Activated CD4-positive, CD25-positive, alpha-beta regulatory T cell treated with anti-CD3 and anti-CD28 coated beads, Interleukin-2, amount 50 U/mL, for 16 hours (primary cell): ENCODE measurements around the gene C19orf73.
"Not testable (repeated sequence)": the region's sequence is repeated elsewhere in the genome, so short reads cannot be mapped to it uniquely, and the experiment has no call there.

ENCODE experiments used
- DNase-seq: peaks from one replicate; pipeline ENCODE4 v3.0.0-alpha.2; 2020; ENCODE audit warnings: low read depth, low spot score

C19orf73 gene

DNA sequence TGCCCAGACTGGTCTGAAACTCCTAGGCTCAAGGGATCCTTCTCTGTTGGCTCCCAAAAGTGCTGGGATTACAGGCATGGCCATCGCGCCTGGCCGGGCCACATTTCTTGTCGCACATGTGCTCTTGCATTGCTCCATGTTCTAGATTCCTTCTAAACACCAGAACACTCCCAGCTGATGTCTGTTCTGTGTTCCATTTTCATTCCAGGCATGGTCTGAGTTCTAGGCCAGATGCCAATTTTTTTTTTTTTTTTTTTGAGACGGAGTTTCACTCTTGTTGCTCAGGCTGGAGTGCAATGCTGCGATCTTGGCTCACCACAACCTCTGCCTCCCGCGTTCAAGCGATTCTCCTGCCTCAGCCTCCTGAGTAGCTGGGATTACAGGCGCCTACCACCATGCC is 2.9 kb upstream of the C19orf73 start:
- not testable (repeated sequence) for DNase-seq

DNA sequence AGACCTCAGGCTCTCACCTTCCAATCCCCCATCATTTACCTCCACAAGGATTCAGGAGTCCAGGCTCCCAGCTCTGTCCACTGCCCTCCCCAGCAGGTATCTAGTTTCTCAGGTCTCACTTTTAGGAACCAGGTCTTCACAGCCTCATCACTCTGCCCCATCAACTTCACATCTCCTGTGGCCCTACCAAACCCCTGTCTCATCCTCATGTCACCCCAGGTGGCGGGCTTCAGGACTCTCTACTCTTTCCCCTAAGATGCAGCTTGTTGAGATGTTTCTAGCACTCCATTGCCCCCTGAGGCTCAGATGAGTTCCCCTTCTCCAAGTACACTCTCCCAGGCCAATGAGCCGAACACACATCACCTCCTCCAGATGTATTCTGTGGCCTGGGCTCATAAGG is 1.9 kb upstream of the C19orf73 start:
- DNase-seq = no peak

DNA sequence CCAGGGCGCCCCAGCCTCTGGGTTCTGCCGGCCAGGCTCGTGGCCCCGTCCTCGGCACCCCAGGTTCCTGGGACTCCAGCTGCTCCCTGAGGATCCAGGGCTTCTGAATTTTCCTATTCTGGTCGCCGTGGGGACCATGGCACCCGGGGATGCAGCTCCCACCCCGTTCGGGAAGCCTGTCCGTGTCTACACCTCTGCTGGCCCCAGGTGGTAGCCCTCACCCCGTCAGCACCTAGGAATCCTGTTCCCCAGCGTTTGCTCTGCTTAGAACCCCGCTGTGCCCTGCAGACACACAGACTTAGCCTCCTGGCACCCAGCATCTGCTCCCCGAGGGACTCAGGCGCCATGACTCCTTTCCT is 1.4 kb upstream of the C19orf73 start:
- no peak for DNase-seq

DNA sequence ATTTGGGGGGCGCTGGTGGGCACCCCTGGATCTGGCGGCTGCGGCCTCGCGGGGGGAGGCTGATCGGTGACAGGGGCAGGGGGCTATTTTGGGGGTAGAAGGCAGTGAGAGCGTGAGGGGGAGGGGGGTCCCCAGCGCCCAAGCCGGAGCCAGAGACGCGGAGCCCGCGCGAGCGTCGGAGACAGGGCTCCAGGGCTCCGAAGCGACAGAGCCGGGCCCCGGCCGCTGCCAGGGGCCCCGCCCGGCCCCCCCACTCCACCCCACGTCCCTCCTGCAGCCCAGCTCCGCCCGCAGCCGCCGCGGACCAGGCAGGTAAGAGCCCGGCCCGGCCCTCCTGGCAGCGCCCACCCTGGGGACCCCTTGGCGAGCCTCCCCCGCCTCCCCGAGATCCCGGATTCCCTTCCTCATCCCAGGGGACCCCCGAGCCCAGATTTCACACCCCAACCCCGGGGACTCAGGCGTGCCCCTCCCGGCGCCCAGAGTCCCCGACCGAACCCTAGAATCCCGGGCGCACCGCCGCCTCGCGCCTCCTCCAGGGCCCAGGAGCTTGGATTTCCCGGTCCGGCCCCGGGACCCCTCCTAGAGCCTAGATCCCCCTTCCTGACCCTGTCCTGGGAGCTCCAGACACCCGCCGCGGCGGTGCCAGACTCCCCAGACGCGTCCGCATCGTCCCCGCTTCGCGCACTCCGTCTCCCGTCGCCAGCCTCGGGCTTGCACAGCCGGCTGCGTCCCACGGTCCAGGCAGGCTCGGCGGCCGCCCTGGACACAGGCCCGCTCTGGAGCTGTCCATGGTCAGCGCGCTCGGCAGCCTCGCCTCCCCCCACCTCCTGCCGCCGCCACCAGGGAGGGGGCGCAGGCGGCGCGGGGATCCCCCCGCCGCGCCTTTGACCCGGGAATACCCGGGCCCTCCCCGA is 725 bp upstream of the C19orf73 start, which contains the start of gene PPFIA3:
Gene PPFIA3 (plus strand): TSS at position 134 of the 914 bp plus-strand sequence. CDS start 8,330 bp downstream, outside the sequence.
- DNase-seq = no peak

DNA sequence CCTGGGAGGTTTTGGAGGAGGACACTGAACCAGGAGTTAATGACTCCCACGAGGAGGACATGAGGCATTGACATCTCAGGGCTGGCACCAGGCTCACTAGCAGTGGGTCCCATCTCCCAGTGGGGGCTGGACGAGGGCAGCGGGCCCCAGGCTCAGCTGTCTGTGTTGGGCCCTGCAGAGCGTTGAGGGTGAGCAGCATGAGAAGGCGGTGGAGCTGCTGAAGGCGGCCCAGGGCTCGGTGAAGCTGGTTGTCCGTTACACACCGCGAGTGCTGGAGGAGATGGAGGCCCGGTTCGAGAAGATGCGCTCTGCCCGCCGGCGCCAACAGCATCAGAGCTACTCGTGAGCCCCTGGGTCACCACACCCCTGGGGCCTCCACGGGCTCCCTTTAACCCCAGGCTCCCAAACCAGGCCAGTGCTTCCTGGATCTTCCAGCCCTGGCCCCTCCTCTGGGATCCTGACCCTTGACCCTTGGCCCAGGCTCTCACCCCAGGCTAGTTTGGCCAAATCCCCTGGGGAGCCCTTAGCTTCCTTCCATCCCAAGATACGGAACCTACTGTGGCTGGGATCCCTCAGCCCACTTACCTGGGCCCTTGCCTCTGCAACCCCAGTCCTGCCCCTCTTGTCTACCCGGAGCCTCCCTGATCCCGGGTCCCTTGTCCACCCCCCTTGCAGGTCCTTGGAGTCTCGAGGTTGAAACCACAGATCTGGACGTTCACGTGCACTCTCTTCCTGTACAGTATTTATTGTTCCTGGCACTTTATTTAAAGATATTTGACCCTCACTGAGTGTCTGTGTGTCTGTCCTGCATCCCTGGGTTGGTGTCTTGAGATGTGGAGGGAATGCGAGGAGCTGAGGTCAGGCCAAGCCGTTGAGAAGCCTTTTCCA is 1.0 kb downstream of the C19orf73 start:
- DNase-seq = no peak

DNA sequence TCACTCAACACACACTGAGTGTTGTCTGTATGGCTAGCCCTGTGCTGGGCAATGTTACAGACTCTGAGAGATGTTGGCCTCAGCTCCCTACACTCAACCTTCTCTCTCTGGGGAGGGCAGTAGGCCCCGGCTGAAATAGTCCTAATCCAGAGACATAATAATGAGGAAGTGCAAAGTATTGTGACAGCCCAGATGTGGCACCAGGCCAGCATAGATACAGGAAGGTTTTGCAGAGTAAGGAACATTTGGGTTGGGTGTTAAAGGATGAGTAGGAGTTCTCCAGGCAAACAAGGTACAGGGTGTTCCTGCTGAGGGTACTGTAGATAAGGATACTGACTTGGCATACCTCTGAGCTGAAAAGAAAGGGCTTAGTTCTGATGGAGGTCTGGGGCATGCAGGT is 2.4 kb downstream of the C19orf73 start:
- DNase-seq = no peak

DNA sequence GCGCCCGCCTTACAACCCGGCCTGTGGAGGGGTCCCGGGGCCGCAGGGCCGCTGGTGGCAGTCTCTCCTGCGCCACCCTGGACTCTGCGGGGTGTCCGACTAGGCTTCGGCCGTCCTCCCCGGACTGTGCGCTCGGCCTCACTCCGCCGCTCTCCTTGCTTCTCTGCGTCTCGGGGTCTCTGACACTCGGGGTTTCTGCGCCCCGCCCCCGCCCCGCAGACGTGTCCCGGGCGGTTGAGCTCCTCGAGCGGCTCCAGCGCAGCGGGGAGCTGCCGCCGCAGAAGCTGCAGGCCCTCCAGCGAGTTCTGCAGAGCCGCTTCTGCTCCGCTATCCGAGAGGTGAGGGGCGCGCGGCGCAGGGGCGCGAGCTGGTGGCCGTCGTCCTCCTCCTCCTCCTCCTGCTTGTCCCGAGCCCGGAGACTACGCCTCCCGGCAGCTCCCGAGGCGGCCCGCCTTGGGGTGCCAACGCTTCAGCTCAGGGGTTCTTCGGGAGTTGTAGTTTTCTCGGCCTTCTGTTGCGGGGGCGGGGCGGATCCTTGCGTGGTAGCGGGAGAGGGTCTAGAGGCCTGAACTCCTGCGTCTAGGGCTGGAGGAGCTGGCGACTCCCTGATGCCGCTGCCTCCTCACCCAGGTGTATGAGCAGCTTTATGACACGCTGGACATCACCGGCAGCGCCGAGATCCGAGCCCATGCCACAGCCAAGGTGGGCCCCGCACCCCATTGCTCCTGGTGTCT is 4.1 kb downstream of the C19orf73 start:
- DNase-seq = no peak

DNA sequence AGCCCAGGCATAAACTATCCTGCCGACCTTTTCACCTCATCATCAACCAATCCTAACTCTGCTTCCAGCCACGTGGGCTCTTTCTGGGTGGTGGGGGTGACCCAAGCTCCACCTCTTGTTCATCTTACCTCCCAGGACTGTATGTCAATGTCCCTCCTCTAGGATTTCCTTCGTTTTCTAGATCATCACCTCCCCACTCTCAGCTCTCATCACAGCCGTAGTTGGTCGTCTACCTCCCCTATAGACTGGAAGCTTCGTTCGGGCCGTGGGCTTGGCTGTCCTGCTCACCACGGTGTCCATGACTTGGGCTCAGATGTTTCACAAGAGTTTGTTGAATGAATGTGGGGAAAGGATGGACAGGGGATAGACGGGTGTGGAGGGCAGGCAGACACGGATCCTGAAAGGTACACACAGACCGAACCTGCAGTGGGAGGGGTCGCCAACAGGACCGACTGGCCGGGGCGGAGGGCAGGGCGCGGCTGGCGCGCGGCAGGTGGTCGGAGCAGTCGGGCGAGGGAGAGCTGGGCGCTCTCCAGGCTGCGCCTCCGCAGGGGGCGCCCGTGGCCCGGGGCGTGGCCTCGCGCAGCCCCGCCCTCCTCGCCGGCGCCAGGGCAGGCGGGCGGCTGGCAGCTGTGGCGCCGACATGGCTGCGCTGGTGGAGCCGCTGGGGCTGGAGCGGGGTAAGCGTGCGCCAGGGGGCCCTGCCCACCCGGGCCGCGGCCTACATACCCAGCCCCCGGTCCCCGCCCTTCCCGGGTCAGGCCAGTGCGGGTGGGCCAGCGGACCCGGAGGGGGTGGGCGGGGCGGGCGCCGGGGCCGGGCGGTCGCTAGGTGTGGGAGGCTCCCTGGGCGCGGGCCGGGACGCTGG is 4.9 kb downstream of the C19orf73 start, which contains the start of gene LIN7B:
Gene LIN7B (plus strand): TSS at position 609 of the 868 bp plus-strand sequence. CDS start 35 bp downstream, at position 644.
- peak; percentile 46 for DNase-seq

DNA sequence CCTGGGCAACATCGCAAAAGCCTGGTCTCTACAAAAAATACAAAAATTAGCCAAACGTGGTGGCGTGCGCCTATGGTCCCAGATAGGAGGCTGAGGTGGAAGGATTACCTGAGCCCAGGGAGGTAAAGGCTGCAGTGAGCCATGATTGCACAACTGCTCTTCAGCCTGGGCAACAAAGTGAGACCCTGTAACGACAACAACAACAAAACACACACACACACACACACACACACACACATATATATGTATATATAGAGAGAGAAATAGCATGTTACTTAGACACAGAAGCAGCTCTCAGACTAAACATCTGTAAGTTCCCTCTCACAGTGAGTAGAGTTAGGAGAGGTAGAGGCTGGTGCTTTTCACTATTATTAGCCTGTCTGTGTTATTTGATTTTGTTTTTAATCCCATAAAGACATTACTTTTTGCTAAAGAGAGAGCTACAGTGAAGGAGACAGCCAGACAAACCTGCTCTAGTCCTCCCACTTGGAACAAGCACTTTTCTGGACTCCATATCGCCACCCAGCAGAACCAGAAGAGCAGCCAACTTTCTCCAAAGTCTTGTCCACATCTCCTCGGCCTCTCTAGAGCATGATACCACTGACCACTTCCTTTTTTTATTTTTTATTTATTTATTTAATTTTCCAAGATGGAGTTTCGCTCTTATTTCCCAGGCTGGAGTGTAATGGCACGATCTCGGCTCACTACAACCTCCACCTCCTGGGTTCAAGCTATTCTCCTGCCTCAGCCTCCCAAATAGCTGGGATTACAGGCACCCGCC is 7.5 kb downstream of the C19orf73 start:
- no peak for DNase-seq

DNA sequence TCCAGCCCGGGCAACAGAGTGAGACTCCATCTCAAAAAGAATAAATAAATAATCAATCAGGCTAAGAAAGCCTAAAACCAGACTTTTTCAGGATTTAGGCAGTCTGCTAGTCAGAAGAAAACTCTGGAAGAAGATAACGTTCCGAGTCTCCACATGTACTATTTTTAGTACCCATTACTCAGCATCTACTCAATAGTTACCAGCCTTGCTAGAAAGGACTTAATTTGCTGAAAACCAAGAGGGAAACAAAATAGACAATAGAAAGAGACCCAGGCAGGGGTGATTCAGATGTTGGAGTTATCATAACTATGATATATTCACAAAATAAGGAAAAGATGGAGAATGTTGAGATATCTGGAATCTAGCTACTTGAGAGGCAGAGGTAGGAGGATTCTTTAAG is 8.4 kb downstream of the C19orf73 start:
- DNase-seq = no peak

DNA sequence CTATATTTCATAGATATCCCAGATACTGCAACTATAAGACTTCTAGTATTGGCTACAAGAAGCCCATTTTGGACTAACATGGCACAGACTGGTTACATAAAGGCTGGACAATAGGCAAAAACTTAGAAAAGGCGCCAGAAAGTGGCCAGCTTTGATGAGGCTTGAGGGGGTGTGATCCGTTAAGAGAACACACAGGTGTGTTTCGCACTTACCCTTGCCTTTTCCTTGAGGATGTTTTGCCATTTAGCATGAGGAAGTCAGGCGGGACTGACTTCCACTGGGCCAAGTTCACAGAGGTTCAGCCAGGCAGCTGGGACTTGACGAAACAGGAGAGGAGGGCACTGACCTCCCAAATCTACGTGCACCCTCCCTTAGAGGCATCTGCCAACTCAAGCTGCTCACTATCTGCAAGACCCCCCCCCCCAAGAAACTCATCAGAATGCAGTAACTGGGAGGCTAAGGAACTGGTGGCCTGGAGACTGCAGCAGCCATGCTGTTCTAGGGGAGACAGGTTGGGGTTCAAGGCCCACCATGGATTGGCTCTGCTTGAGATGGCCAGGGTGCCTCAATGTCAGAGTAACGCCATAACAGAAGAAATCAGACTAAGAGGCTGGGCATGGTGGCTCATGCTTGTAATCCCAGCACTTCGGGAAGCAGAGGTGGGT is 9.2 kb downstream of the C19orf73 start:
- DNase-seq = no peak

DNA sequence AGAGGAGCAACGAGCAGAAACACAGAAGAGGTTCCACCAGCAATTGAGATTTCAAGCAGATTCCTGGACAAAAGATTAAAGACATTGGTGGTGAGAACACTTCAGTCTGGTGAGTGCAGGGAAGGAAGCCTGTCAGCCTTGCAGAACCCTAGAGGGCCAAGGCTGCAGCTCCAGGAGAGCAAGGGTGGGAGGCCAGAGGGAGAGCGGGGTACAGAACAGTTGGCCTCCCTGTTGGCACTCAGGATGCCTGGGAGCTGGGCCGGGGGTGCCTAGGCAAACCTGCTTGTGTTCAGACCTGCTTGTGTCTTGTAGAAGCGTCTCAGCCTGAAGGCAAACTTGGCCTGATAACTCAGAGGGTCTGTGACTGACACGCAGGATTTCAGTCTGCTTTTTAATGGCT is 9.9 kb downstream of the C19orf73 start:
- no peak for DNase-seq

DNA sequence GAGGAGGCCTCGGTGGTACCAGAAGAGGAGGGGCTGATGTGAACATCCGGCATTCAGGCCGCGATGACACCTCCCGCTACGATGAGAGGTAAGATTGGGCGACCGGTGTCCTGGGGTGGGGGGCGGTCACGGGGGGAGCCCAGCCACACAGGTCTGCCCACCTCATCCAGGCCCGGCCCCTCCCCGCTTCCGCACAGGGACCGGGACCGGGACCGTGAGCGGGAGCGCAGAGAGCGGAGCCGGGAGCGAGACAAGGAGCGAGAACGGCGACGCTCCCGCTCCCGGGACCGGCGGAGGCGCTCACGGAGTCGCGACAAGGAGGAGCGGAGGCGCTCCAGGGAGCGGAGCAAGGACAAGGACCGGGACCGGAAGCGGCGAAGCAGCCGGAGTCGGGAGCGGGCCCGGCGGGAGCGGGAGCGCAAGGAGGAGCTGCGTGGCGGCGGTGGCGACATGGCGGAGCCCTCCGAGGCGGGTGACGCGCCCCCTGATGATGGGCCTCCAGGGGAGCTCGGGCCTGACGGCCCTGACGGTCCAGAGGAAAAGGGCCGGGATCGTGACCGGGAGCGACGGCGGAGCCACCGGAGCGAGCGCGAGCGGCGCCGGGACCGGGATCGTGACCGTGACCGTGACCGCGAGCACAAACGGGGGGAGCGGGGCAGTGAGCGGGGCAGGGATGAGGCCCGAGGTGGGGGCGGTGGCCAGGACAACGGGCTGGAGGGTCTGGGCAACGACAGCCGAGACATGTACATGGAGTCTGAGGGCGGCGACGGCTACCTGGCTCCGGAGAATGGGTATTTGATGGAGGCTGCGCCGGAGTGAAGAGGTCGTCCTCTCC is 11.1 kb downstream of the C19orf73 start:
- no peak for DNase-seq

DNA sequence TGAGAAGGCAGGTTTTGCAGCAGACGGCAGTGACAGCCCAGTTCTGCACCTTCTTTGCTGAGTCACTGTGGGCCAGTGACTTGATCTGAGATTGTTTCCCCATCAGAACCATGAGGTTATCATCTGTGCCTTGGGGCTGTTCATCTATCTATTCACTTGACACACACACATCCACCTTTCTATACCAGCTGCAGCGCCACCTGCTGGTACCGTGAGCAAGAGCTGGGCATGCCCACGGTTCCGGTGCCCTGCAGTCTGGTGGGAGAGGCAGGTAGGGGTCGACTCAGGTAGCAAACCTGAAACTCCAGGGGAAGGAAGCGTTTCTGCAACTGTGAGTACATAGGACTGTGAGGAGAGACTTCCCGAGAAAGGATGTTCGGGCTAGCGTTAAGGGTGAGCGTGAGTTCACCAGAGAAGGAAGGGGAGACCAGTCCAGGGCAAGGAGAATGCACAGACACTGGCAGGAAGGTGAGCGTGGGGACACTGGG is 12.3 kb downstream of the C19orf73 start:
- DNase-seq = peak; percentile 47

DNA sequence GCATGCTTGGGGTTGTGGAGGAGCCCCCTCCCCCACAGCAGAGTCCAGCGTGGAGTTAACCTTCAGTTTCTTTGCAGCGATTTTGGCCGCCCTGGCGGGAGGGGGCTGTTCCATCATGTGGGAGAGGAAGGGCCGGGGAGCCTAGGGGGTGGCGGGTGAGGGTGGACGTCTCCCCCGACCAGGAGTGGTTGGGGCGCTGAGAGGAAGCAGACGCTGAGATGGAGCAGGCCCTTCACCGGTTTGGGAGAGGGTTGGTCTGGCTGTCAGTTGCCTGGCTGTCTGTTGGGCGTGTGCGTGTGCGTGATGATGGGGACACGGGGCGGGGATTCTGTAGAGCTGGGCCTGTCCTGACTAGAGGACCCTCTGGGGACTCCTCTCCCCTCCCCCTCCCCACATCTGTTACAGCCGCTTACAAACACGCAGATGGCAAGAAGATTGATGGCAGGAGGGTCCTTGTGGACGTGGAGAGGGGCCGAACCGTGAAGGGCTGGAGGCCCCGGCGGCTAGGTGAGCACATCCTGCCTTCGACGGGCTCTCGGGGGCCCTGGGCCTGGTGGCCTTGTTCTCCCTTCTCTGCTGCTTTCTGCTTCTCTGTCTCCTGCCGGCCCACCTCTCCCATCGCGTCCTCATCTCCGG is 14.6 kb downstream of the C19orf73 start:
- no peak for DNase-seq

DNA sequence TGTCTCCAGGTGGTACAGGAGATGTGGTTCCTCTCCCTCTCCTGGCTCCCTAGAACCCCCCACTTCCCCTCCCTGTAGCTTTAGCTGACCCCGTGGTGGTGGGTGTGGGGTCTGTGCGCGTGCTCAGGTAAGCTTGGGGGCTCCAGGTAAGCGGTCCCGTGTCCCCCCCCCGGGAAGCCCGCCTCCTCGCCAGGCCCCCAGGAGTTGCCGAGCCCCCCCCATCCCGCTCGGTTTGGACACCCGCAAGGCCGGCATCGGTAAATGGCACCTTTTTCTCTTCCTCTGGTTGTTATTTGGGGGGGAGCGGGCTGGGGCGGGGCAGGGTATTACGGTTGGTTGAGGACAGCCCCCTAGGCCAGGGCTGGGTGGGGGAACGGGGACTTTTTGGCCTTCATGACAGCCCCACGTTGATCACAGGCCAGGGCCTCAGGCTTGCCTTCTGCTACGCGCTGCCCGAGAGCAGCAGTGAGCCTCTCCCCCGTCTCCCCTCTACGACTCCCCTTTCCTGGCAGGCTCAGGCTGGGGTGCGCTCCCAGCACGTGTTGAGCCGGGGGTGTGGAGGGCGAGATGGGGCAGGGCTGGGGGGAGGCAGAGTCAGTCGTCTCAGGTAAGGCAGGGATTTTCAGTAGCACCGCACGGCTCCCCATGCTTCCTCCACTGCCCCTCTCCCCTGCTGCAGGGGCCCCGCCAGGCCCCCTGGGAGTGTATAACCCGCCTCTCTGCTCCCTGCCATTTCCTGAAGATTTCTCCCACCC is 15.4 kb downstream of the C19orf73 start:
- DNase-seq = no peak

DNA sequence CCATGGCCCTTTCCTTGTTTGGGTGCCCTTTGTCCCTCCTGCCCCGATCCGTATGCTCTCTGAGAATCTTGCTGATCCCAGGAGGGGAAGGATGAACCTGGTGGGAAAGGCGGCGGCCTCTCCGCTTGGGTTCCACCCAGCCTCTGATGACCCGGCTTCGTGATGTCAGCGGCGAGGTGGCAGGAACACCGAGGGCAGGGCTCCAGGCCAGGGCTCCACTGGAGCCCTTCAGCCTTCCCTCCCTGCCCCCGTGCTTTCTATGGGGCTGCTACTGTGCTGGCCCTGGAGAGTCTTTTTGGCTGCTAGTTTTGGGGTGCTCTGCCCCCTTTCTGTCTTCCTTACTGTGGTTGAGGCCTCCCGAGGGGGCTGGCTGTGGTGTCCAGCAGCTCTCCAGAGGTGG is 16.6 kb downstream of the C19orf73 start:
- DNase-seq = no peak
